ENCODE results near the gene AHCTF1. TPM values are rescaled to one million over a fixed set of nuclear protein-coding genes. Genes with fewer than 3 reads are reported as not detected.
"Not testable (repeated sequence)": the region's sequence is repeated elsewhere in the genome, so short reads cannot be mapped to it uniquely, and the experiment has no call there.

Gene AHCTF1
- total and polyA plus RNA-seq, 7 donors: 3.7 to 61.8 (median 35.7) TPM

DNA sequence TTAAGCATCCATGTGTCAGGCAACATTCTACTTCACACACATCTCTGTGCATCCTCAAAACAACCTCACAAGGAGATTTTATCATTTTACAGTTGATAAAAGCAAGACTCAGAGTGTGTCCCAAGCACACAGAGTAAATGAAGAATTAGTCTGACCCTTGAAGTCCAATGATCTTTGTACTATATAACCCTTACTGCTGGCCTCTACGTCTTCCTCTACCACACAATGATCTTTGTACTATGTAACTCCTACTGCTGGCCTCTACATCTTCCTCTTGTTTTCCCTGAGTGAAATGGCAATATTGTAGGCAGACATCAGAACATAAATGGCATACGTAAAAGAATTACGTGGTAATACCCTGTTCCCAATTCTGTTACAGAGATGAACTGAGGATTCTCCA lies 55.3 kb downstream of the AHCTF1 start:
- 76 to 91% methylated on average over 3 of the region's 3 CpGs for WGBS, 2 donors
- Histone ChIP-seq H3K9me3 (no peaks in the 10 kb centered on the region), H3K27me3 (no peaks in the 10 kb centered on the region), H3K4me3 (no peak overlapping the region), H3K27ac (no peak overlapping the region), H3K36me3 (peaks cover 7 to 55% (median 12%) of the 10 kb centered on the region in 4 donors), H3K4me1 (no peaks in the 10 kb centered on the region)
- intact Hi-C loops (cut with DNase I): no loop called here
- DNase-seq: no peak
- TF ChIP-seq, protein P1, sequence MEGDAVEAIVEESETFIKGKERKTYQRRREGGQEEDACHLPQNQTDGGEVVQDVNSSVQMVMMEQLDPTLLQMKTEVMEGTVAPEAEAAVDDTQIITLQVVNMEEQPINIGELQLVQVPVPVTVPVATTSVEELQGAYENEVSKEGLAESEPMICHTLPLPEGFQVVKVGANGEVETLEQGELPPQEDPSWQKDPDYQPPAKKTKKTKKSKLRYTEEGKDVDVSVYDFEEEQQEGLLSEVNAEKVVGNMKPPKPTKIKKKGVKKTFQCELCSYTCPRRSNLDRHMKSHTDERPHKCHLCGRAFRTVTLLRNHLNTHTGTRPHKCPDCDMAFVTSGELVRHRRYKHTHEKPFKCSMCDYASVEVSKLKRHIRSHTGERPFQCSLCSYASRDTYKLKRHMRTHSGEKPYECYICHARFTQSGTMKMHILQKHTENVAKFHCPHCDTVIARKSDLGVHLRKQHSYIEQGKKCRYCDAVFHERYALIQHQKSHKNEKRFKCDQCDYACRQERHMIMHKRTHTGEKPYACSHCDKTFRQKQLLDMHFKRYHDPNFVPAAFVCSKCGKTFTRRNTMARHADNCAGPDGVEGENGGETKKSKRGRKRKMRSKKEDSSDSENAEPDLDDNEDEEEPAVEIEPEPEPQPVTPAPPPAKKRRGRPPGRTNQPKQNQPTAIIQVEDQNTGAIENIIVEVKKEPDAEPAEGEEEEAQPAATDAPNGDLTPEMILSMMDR (IDR thresholded peaks at IDR 0.05): no peak
- no peak for TF ChIP-seq POLR2A (IDR thresholded peaks at IDR 0.05)
- TF ChIP-seq EP300 (IDR thresholded peaks at IDR 0.05): no peak
- TF ChIP-seq POLR2AphosphoS5 (IDR thresholded peaks at IDR 0.05): no peak

DNA sequence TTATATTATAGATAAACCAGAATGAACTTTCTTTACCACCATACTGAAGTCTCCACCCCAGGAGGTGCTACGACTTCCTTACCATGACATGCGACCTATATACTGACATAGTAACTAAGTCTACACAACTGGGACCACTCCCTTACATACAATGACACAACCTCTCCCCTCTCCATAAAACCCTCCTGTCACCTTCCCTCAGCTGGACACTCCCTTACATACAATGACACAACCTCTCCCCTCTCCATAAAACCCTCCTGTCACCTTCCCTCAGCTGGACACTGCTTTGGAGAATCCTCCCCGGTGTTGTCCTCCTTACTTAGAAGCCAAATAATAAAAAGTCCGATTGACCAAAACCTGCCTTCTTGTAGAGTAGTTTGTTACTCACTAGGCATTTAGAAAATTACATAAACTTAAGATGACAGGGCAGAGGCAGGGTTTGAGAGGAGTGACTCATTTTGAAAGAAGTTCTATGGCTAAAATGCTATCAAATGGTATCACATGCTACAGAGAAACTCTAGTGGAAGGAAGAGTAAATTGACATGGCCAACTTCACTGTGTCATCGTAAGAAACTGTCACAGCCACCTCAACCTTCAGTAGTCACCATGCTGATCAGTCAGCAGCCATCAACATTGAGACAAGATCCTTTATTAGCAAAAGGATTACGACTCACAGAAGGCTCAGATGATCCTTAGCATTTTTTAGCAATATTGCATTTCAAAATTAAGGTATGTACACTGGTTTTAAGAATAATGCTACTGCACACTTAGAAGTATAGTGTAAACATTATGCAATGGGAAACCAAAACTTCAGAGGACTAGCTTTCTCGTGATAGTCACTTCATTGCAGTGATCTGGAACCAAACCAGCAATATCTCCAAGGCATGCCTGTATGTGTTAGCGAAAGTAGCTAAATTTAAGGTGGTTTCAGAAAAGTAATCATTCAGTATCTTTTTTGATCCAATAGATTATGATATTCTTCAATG lies 56.4 kb downstream of the AHCTF1 start:
- Histone ChIP-seq H3K27me3 (no peaks in the 10 kb centered on the region), H3K9me3 (no peaks in the 10 kb centered on the region), H3K27ac (no peak overlapping the region), H3K4me3 (no peak overlapping the region), H3K36me3 (peaks cover 7 to 64% (median 12%) of the 10 kb centered on the region in 4 donors), H3K4me1 (no peaks in the 10 kb centered on the region)
- intact Hi-C loops (cut with DNase I): no loop called here
- 70 to 84% methylated on average over 8 of the region's 8 CpGs for WGBS, 2 donors
- TF ChIP-seq, protein P1 (IDR thresholded peaks at IDR 0.05): no peak
- TF ChIP-seq POLR2A (IDR thresholded peaks at IDR 0.05) (no peak), EP300 (IDR thresholded peaks at IDR 0.05) (no peak), POLR2AphosphoS5 (IDR thresholded peaks at IDR 0.05) (no peak)
- no peak for DNase-seq

DNA sequence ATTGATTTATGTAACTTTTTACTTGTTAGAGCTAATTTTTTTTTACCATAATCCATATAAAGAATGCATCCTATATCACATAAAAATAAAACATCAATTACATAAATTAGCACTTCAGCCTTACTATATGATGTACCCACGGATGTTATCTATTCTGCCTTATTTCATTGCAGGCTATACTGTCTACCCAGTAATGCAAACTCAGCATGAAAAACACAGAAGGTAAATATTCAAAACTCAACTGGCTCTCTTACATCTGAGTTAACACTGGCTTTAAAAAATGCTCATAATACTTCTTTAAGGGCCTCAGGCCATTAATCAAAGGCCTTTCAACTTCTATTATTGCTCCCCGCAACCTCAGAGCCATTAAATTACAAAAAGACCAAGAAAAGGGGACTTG lies 65.8 kb downstream of the AHCTF1 start:
- Histone ChIP-seq H3K27me3 (no peaks in the 10 kb centered on the region), H3K4me3 (no peak overlapping the region), H3K9me3 (no peaks in the 10 kb centered on the region), H3K36me3 (peaks cover 0 to 90% (median 6%) of the 10 kb centered on the region in 4 donors), H3K27ac (no peak overlapping the region), H3K4me1 (no peaks in the 10 kb centered on the region)
- TF ChIP-seq, protein P1 (IDR thresholded peaks at IDR 0.05): no peak
- no peak for TF ChIP-seq POLR2AphosphoS5 (IDR thresholded peaks at IDR 0.05)
- no peak for TF ChIP-seq EP300 (IDR thresholded peaks at IDR 0.05)
- no peak for TF ChIP-seq POLR2A (IDR thresholded peaks at IDR 0.05)
- intact Hi-C loops (cut with DNase I): no loop called here
- WGBS, 2 donors: 93 to 98% methylated on average over 2 of the region's 2 CpGs
- DNase-seq: no peak

DNA sequence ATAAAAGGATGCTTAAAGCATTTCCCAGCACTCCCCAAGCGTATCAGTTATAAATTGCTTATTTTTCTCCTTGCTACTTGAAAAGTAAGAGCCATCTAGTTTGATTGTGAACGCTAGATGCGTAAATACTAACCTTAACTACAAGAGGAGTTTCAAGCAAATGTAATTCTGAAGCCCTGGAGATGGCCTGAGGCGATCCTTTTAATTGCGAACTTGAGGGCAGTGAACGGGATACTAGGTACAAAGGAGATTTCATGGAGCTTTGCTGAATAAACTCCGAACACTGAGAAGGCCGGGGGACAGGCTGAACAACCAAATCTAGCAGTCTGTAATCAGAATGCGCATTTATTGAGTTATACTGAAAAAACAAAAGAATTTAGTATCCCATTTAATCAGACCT lies 68.0 kb downstream of the AHCTF1 start:
- H3K27ac ChIP-seq; H3K4me1 ChIP-seq; DNase-seq; H3K27me3 ChIP-seq; intact Hi-C loops (cut with DNase I); H3K4me3 ChIP-seq; H3K9me3 ChIP-seq: not testable (repeated sequence)
- H3K36me3 ChIP-seq: peaks cover 18 to 93% (median 24%) of the 10 kb centered on the region in 4 donors
- WGBS, 2 donors: 96% methylated on average over 9 of the region's 9 CpGs

DNA sequence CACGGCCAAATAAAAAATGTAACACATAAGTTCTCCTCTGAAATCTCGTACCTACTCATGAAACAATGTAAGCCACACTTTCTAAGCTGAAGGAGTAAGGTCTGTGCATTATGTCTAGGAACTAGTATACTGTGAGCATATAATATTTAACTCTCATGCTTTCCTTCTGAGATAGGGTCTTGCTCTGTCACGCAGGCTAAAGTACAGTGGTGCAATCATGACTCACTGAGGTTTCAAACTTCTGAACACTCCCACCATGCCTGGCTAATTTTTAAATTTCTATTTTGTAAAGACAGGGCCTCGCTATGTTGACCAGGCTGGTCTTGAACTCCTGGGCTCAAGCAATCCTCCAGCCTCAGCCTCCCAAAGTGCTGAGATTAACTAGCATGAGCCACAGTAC lies 71.3 kb downstream of the AHCTF1 start:
- Histone ChIP-seq H3K9me3 (no peaks in the 10 kb centered on the region), H3K4me3 (no peak overlapping the region), H3K27me3 (no peaks in the 10 kb centered on the region), H3K4me1 (no peaks in the 10 kb centered on the region), H3K27ac (no peak overlapping the region), H3K36me3 (peaks cover 27 to 96% (median 45%) of the 10 kb centered on the region in 4 donors)
- intact Hi-C loops (cut with DNase I): no loop called here
- 96 to 97% methylated on average over 4 of the region's 4 CpGs for WGBS, 2 donors
- no peak for TF ChIP-seq POLR2A (IDR thresholded peaks at IDR 0.05)
- TF ChIP-seq POLR2AphosphoS5 (IDR thresholded peaks at IDR 0.05): no peak
- TF ChIP-seq EP300 (IDR thresholded peaks at IDR 0.05): no peak
- TF ChIP-seq, protein P1 (IDR thresholded peaks at IDR 0.05): no peak
- no peak for DNase-seq

Measured in sigmoid colon (tissue), 7 donors.